H9 (cell line): ENCODE results near the gene USP3. TPM values are rescaled to one million over a fixed set of nuclear protein-coding genes. Genes with fewer than 3 reads are reported as not detected.

Experiments used
- DNase-seq: peaks from one replicate; pipeline ENCODE4 v3.0.0-alpha.2; 2017
- H2AFZ ChIP-seq: one replicate; pipeline ENCODE4 v1.6.1; 2013; ENCODE audit warnings: mild to moderate bottlenecking, low read length, control low read depth, moderate library complexity
- H2AK5ac ChIP-seq: 2 replicates; pipeline ENCODE4 v1.6.1; 2013; ENCODE audit warnings: low read length, control low read depth, mixed read lengths; ENCODE audit not compliant: insufficient read length
- H2BK120ac ChIP-seq: one replicate; pipeline ENCODE4 v1.6.1; 2013; ENCODE audit warnings: low read depth, mild to moderate bottlenecking, low read length, control low read depth, inconsistent platforms; ENCODE audit not compliant: poor library complexity, severe bottlenecking
- H2BK12ac ChIP-seq: 2 replicates; pipeline ENCODE4 v1.6.1; 2013; ENCODE audit warnings: low read length, control low read depth, mixed read lengths, low read depth; ENCODE audit not compliant: insufficient read length
- H2BK15ac ChIP-seq: 2 replicates; pipeline ENCODE4 v1.6.1; 2013; ENCODE audit warnings: low read depth, low read length, control low read depth
- H2BK20ac ChIP-seq: one replicate; pipeline ENCODE4 v1.6.1; 2013; ENCODE audit warnings: low read depth, mild to moderate bottlenecking, low read length, control low read depth, inconsistent platforms; ENCODE audit not compliant: poor library complexity, severe bottlenecking
- H2BK5ac ChIP-seq: 2 replicates; pipeline ENCODE4 v1.6.1; 2013; ENCODE audit warnings: low read length, control low read depth, mixed read lengths; ENCODE audit not compliant: insufficient read length
- H3K14ac ChIP-seq: 2 replicates; pipeline ENCODE4 v1.6.1; 2013; ENCODE audit warnings: low read length, control low read depth; ENCODE audit not compliant: insufficient read depth
- H3K18ac ChIP-seq: 2 replicates; pipeline ENCODE4 v1.6.1; 2013; ENCODE audit warnings: low read depth, mild to moderate bottlenecking, mixed read lengths, low read length, control low read depth; ENCODE audit not compliant: insufficient read length
- H3K23ac ChIP-seq: 2 replicates; pipeline ENCODE4 v1.6.1; 2013; ENCODE audit warnings: low read length, control low read depth, mixed read lengths, low read depth; ENCODE audit not compliant: insufficient read length
- H3K23me2 ChIP-seq: 2 replicates; pipeline ENCODE4 v1.6.1; 2013; ENCODE audit warnings: low read depth, mild to moderate bottlenecking, mixed read lengths, low read length, control low read depth; ENCODE audit not compliant: insufficient read length, poor library complexity, severe bottlenecking
- H3K27ac ChIP-seq: 2 replicates; pipeline ENCODE4 v1.5.1; 2013; ENCODE audit warnings: low read length, control low read depth, mixed read lengths, low read depth; ENCODE audit not compliant: insufficient read length
- H3K27me3 ChIP-seq: 2 replicates; pipeline ENCODE4 v1.6.1; 2013; ENCODE audit warnings: low read length, control low read depth, inconsistent platforms; ENCODE audit not compliant: insufficient read depth
- H3K4ac ChIP-seq: 2 replicates; pipeline ENCODE4 v1.6.1; 2013; ENCODE audit warnings: low read depth, mild to moderate bottlenecking, control low read depth, inconsistent platforms, low read length, moderate library complexity
- H3K4me1 ChIP-seq: 2 replicates; pipeline ENCODE4 v1.6.1; 2013; ENCODE audit warnings: low read length, control low read depth, inconsistent platforms; ENCODE audit not compliant: insufficient read depth
- H3K4me2 ChIP-seq: 2 replicates; pipeline ENCODE4 v1.6.1; 2013; ENCODE audit warnings: low read length, control low read depth, mixed read lengths; ENCODE audit not compliant: insufficient read length, insufficient read depth
- H3K56ac ChIP-seq: 2 replicates; pipeline ENCODE4 v1.6.1; 2013; ENCODE audit warnings: low read depth, mild to moderate bottlenecking, mixed read lengths, low read length, control low read depth; ENCODE audit not compliant: insufficient read length
- H3K79me1 ChIP-seq: 2 replicates; pipeline ENCODE4 v1.6.1; 2013; ENCODE audit warnings: low read depth, mild to moderate bottlenecking, moderate library complexity, low read length, control low read depth, inconsistent platforms; ENCODE audit not compliant: insufficient read depth, poor library complexity, severe bottlenecking
- H3K79me2 ChIP-seq: 2 replicates; pipeline ENCODE4 v1.6.1; 2013; ENCODE audit warnings: low read length, control low read depth, inconsistent platforms; ENCODE audit not compliant: insufficient read depth
- H3K9ac ChIP-seq: 2 replicates; pipeline ENCODE4 v1.6.1; 2013; ENCODE audit warnings: low read length, control low read depth, mixed read lengths; ENCODE audit not compliant: insufficient read length; ENCODE audit errors: extremely low read depth
- H3K9me3 ChIP-seq: one replicate; pipeline ENCODE4 v1.6.1; 2013; ENCODE audit warnings: low read depth, low read length, inconsistent platforms; ENCODE audit not compliant: control insufficient read depth
- H3T11ph ChIP-seq: one replicate; pipeline ENCODE4 v1.6.1; 2013; ENCODE audit warnings: mild to moderate bottlenecking, low read length, control low read depth, inconsistent platforms
- H4K20me1 ChIP-seq: one replicate; pipeline ENCODE4 v1.6.1; 2013; ENCODE audit not compliant: control insufficient read depth, insufficient read length, insufficient read depth
- H4K5ac ChIP-seq: 2 replicates; pipeline ENCODE4 v1.6.1; 2013; ENCODE audit warnings: low read depth, mild to moderate bottlenecking, mixed read lengths, low read length, control low read depth; ENCODE audit not compliant: insufficient read length
- H4K8ac ChIP-seq: replicated peaks from 2 replicates; pipeline ENCODE4 v1.6.1; 2013; ENCODE audit warnings: low read length, control low read depth, mixed read lengths, low read depth; ENCODE audit not compliant: insufficient read length
- H4K91ac ChIP-seq: 2 replicates; pipeline ENCODE4 v1.6.1; 2013; ENCODE audit warnings: low read depth, mild to moderate bottlenecking, moderate library complexity, mixed read lengths, low read length, control low read depth; ENCODE audit not compliant: insufficient read length
- H3K27ac Mint-ChIP-seq, 3 experiments: 2 replicates in 2 of 3; 3 replicates in 1 of 3; pipeline ENCODE4 v1.8.0; 2020 to 2021; ENCODE audit warnings: mixed read lengths in 3 of 3, mild to moderate bottlenecking in 1 of 3, moderate library complexity in 1 of 3
- H3K27me3 Mint-ChIP-seq: 2 replicates; pipeline ENCODE4 v1.8.0; 2021; ENCODE audit warnings: low read depth, mild to moderate bottlenecking, moderate library complexity, mixed read lengths
- H3K36me3 Mint-ChIP-seq, 3 experiments: 2 replicates in 2 of 3; 3 replicates in 1 of 3; pipeline ENCODE4 v1.8.0; 2020 to 2021; ENCODE audit warnings: low read depth in 3 of 3, mixed read lengths in 3 of 3; ENCODE audit not compliant: insufficient read depth in 1 of 3
- H3K4me1 Mint-ChIP-seq, 2 experiments: 2 replicates each; pipeline ENCODE4 v1.8.0; 2020; ENCODE audit warnings: mixed read lengths in 2 of 2
- H3K4me3 Mint-ChIP-seq, 2 experiments: 2 replicates in 1 of 2; 3 replicates in 1 of 2; pipeline ENCODE4 v1.8.0; 2020 to 2021; ENCODE audit warnings: mild to moderate bottlenecking in 2 of 2, mixed read lengths in 2 of 2, moderate library complexity in 1 of 2
- H3K9me3 Mint-ChIP-seq, 2 experiments: 2 replicates in 1 of 2; 3 replicates in 1 of 2; pipeline ENCODE4 v1.8.0; 2020; ENCODE audit warnings: mild to moderate bottlenecking in 2 of 2, mixed read lengths in 2 of 2, moderate library complexity in 1 of 2
- CTCF ChIP-seq: fragments of 200-600 bp; sonication (generic); conservative IDR thresholded peaks from 3 replicates; pipeline ENCODE4 v1.8.0; 2021; ENCODE audit warnings: antibody characterized with exemption, mild to moderate bottlenecking
- WGBS: extraction: QIAGEN DNeasy Blood & Tissue Kit; methylation state at CpG from one replicate; pipeline ENCODE4 v1.1.7; 2013; ENCODE audit warnings: missing lambda C conversion rate, low lambda C conversion rate, mixed read lengths; ENCODE audit not compliant: insufficient read length; ENCODE audit errors: extremely low coverage; 5-methylcytosine and 5-hydroxymethylcytosine counted together
- total RNA-seq: library from RNA; stranded (reverse); gene quantifications from 2 replicates; pipeline ENCODE4 v1.2.1, GENCODE V29; 2021

Gene USP3
- total RNA-seq, 1 experiment from 2014 or later = 14.2 TPM

DNA sequence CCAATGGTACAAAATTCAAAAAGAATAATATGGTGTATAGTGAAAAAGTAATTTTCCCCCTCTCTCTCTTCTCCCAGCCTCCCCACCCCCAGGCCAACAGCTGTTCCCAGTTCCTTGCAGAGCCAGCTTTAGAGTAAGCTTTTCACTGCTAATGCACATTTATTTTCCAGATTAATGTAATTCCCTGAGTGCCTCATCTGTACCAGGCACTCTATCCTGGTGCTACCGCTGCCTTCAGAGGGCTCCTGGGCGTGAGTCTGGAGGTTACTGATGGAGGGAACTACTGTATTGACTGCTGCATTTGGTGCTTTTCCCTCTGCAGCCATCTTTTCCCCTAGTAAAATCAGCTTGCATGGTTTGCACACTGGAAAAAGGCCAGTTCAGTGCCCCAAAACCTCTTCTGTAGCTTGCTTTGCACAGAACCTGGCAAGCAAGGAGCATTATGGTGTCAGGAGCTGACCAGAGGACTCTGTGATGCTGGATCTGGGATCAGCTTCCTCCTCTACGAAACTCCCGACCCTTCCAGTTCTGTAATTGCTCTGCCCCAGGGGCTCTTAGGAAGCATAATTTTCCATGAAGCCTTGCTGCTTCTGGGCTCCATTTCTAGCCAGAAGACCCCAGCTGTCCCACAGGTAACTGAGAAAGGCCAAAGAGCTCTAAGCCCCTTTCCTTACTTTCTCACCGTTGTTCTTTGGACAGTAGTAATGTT lies 8.5 kb upstream of the USP3 start:
- H3K4me1 Mint-ChIP-seq = peaks cover 40 to 43% of the 10 kb centered on the region in 2 experiments
- Histone ChIP-seq H3K9ac (no peak overlapping the region), H2BK20ac (no peak overlapping the region), H3K4me2 (no peak overlapping the region), H4K5ac (no peak overlapping the region), H2BK15ac (no peak overlapping the region), H3K18ac (no peak overlapping the region), H3K23ac (no peak overlapping the region), H3K27me3 (peaks cover 11% of the 10 kb centered on the region; the same call in 1 of the 2 replicates), H3K4me1 (no peaks in the 10 kb centered on the region; the same call in 1 of the 2 replicates), H3K9me3 (no peaks in the 10 kb centered on the region), H3K14ac (no peak overlapping the region), H3K56ac (no peak overlapping the region), H2BK5ac (no peak overlapping the region), H2AK5ac (no peak overlapping the region), H4K91ac (no peak overlapping the region), H2BK120ac (no peak overlapping the region), H3K79me1 (no peaks in the 10 kb centered on the region), H3K79me2 (no peaks in the 10 kb centered on the region), H3K4ac (no peak overlapping the region), H3K27ac (no peak overlapping the region), H4K20me1 (no peaks in the 10 kb centered on the region), H3T11ph (no peak overlapping the region), H2AFZ (no peak overlapping the region), H4K8ac (no peak overlapping the region), H2BK12ac (no peak overlapping the region), H3K23me2 (no peaks in the 10 kb centered on the region)
- no peak for DNase-seq
- H3K4me3 Mint-ChIP-seq = no peak overlapping the region; a peak in 1 of 5 replicates
- no peak for TF ChIP-seq CTCF
- H3K9me3 Mint-ChIP-seq = no peaks in the 10 kb centered on the region; a peak in 2 of 5 replicates
- H3K27me3 Mint-ChIP-seq = peaks cover 42% of the 10 kb centered on the region
- WGBS = no CpG with 5 or more reads among the region's 5 CpGs
- no peaks in the 10 kb centered on the region; a peak in 2 of 7 replicates for H3K36me3 Mint-ChIP-seq
- H3K27ac Mint-ChIP-seq = peak overlapping the region in 1 of 3 experiments; percentile 85; a peak in 3 of 7 replicates
